GM10847 (cell line): Measurements from ENCODE around the gene ITGB4.

Experiments
- POLR2A ChIP-seq: IDR thresholded peaks from 2 replicates; pipeline ENCODE4 v1.6.1; 2011; ENCODE audit not compliant: insufficient read length; ENCODE audit errors: extremely low read depth

The ITGB4 gene

DNA sequence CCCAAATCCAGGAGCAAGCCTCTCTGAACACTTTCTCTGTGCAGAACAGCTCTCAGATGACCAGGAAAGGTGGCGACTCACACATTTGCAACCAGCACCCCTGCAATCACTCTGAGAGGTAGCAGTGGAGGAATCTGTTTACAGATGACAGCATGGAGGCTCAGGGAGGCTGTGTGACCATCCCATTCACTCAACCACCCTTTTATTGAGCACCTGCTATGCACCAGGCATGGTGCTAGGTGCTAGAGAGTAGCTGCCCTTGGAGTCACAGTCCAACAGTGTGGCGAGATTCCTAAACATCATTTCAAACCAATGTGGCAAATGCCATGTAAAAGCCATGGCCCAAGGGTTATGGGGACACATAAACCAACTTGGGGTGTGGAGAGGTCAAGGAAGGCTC is 1.5 kb upstream of the ITGB4 start:
- TF ChIP-seq POLR2A, result no peak

DNA sequence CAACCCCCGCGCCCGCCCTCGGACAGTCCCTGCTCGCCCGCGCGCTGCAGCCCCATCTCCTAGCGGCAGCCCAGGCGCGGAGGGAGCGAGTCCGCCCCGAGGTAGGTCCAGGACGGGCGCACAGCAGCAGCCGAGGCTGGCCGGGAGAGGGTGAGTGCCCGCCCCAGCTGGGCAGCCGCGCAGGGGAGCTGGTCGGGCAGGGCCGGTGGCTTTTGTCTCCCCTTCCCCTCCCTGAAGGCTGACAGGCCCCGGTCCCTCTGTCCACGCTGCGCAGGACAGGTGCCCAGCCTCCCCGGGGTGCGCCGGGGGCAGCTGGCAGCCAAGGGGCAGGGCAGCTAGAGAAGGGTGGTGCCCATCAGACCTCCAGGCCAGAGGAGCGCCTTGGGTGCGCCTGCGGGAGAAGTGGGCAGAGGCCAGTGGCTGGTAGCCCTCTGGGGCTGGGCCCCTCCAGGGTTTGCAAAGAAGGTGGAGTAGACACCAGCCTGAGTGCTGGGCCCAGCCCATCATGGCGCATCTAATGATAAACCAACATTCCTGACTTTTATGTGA is 278 bp downstream of the ITGB4 start:
- no peak for TF ChIP-seq POLR2A

DNA sequence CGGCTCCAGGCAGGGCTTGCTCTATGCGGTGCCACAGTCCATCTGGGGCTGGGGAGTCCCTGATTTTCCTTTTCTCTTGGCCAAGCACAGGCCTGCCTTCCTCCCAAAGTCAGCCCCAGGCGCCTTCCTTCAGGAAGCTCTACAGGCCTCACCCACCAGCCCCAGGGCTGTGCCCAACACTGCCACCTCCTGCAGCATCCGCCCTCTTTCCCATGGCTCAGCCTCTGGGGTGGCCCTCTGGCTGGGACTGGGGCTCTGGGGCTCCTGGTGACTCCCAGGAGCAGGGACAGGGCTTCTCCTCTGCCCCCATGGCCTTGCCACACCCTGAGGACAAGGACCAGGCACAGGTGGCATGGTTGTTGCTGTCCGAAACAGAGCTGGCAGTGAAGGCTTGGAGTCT is 817 bp downstream of the ITGB4 start:
- TF ChIP-seq POLR2A, result no peak

DNA sequence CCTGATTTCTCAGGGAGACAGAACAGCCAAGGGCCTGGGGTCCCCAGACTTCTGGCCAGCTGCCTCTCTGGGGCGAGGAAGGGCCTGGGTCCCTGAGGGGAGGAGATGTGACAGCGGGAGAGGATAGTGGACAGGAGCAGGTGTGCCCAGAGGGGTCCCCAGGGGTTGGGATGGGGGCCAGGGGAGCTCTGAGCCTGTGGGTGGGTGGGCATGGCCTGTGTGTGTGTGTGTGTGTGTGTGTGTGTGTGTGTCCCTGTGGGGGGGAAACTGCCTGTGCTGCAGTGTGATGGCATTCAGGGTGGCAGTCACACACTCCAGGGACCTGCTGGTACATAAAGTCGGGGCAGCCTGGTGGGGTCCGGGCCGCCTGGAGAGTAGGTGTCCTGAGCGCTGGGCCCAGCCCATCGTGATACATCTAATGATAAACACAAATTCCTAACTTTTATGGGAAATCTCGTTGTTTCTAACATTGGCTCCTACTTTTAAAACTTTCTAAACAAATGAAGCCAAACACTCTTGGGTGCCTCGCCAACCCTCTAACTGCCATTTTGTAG is 1.4 kb downstream of the ITGB4 start:
- TF ChIP-seq POLR2A, result no peak

DNA sequence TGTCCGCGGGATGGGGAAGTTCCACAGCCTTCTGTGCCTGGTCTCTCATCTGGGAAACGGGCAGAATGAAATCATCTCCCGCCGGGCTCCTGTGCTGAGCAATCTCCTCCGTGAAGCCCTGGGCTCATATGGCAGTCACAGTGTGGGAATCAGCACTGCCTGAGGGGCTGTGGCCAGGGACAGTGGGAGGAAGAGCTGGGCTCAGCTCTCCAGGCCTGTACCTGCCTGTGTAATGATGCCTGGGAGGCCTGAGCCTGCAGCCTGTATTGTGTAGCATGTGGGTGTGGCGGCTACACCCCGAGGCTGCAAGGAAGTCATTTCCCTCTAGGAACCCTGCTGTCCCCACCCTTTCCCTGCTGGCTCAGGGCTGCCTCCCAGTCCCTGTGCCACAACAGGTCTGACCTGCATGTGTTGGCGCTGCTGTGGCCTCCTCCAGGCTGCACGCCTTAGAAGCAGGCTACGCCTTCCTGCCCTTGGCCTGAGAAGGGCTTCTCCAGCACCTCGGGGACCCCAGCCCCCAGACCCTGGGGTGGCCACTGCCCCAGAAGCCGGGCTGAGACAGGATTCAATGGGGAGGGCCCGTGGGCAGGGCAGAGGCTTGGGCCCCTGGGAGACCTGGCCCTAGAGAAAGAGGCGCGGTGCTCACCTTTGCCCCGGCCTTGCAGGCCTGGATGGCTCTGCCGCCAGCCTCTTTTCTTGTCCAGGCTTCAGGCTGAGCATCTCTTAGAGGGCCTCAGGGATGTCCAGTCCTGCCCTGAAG is 2.1 kb downstream of the ITGB4 start:
- no peak for TF ChIP-seq POLR2A

DNA sequence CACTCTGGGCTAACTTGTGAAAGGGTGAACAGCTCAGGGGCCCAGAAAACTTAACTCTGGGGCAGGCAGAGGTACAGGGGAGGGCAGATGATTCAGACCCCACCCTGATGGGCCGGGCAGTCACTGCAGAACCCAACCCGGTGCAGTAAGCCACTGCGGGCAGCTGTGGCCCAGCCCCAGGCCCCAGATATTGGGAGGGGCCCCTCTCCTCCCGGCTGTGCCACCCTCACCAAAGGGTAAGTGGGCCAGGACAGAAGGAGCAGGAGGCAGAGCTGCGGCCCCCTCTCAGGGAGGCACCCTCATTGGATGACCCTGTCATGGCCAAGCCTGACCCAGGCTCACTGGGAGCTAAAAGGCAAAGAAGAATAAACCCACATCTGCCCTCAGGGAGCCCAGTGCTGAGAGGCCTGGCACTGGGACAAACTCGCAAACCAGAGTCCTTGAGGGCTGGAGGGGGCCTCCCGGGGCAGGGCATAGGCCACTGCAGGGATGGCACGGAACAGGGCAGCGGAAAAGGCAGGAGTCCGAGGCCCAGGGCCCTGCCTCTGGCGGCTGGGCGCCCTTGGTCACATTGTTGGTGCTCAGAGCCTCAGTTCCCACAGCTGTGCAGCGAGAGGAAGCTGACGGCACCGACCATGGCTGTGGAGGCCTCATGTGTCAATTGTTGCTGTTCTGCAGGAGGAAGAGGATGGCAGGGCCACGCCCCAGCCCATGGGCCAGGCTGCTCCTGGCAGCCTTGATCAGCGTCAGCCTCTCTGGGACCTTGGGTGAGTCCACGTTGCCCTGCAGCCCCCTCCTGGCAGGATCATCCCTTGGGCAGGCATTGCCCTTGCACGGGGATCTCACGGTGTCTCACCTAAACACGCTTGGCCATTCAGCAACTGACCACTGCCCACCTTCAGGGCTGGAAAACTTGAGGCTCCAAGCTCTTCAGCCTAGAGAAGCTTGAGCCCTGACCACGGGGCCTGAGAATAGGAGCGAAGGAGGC is 3.1 kb downstream of the ITGB4 start:
- TF ChIP-seq POLR2A, result no peak

DNA sequence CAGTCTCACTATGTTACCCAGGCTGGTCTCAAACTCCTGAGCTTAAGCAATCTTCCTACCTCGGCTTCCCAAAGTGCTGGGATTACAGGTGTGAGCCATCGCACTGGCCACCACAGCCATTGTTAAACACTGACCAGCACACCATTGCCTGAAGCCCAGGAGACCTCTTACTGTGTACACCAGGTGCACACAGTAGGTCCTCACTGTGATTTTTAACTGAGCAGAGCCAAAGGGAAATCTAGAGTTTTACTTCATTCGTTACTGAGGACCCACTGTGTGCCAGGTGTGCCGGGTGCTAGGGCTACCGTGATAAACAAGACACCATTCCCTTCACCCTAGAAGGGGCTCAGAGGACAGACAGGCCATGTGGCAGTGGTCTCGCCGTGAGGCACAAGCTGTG is 4.2 kb downstream of the ITGB4 start:
- TF ChIP-seq POLR2A, result no peak

DNA sequence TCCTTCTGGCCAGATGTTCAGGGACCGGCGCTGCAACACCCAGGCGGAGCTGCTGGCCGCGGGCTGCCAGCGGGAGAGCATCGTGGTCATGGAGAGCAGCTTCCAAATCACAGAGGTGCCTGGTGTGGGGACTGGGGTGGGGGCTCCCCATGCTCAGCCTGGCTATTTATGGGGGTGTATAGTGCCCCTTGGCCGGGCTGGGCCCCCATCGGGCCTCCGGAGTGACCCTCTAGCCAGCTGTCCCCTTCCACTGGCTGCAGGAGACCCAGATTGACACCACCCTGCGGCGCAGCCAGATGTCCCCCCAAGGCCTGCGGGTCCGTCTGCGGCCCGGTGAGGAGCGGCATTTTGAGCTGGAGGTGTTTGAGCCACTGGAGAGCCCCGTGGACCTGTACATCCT is 6.1 kb downstream of the ITGB4 start:
- no peak for TF ChIP-seq POLR2A

DNA sequence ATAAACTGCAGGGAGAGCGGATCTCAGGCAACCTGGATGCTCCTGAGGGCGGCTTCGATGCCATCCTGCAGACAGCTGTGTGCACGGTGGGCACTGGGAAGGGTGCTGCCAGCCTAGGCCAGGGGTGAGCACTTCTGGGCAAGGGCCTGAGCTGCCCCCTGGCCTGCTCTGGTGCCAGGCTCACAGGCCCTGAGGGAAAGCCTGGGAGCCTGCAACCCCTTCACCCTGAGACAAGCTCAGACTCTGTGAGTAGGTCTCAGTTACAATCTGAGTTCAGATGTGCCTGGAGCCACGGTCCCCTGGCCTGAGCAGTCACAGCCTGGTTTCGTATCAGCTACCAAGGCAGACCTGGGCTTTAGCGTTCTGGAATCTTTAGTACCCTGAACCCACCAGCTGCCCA is 8.1 kb downstream of the ITGB4 start:
- no peak for TF ChIP-seq POLR2A

DNA sequence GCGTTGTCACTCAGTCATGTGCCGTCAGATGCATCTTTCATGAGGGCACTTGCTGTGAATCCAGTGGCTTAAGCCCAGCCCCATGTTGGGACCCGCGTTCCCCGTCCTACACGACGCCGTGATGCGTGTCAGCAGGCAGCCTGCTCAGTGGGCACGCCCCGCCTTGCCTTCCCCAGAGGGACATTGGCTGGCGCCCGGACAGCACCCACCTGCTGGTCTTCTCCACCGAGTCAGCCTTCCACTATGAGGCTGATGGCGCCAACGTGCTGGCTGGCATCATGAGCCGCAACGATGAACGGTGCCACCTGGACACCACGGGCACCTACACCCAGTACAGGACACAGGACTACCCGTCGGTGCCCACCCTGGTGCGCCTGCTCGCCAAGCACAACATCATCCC is 8.8 kb downstream of the ITGB4 start:
- no peak for TF ChIP-seq POLR2A

DNA sequence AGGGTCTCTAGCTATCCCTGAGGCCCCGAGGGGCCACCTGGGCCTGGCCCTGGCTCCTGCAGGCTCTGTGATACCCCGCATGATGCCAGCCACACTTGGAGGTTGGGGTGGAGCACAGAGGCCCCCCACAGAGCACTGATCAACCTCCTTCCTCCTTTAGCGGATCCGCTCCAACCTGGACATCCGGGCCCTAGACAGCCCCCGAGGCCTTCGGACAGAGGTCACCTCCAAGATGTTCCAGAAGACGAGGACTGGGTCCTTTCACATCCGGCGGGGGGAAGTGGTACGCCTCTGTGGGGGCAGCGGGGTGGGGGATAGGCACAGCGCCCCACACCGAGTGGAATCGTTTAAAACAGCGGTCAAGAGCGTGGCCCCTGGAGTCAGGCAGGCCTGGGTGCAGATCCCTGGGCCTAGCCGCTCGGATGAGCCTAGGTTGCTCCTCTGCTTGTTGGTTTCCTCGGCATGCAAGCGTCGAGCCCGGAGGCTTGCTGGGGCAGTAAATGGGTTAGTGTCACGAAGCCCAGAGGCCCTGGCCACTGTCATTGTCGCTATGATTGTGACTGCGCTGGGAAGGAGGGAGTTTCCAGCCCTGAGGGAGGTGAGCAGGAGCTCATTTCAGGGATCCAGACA is 9.9 kb downstream of the ITGB4 start:
- TF ChIP-seq POLR2A, result no peak

DNA sequence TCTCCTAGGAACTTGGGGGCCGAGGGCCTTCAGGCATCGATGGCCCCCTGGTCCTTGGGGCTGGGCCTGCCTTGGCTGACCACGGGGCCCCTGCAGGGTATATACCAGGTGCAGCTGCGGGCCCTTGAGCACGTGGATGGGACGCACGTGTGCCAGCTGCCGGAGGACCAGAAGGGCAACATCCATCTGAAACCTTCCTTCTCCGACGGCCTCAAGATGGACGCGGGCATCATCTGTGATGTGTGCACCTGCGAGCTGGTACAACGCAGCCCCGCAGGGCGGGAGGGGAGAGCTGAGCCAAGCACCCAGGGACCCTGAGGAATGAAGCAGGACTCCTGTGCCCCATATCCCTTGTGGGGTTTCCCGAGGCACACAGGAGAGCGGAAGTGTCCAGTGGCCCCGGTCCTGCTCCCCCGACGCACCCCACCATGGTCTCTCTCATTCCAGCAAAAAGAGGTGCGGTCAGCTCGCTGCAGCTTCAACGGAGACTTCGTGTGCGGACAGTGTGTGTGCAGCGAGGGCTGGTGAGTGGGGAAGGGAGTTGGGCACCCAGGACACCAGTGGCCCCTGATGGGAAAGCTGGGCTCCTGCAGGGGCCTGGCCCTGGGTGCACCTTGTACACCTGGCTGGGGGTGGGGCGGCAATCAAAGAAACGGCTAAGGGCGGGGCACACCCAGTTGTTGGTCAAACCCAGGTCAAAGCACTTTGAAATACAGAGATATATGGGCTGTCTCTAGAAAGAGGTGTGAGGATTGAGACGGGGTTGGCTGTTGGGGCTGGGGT is 10.6 kb downstream of the ITGB4 start:
- TF ChIP-seq POLR2A, result no peak

DNA sequence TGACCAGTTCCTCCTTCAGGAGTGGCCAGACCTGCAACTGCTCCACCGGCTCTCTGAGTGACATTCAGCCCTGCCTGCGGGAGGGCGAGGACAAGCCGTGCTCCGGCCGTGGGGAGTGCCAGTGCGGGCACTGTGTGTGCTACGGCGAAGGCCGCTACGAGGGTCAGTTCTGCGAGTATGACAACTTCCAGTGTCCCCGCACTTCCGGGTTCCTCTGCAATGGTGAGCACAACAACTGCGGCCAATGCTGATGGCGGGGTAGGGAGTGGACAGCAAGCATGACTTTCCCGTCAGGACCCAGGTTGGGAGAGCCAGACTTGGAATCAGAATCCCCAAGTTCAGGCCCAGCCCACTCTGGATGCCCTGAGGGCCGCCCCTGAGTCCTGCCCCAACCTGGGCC is 12.2 kb downstream of the ITGB4 start:
- no peak for TF ChIP-seq POLR2A

DNA sequence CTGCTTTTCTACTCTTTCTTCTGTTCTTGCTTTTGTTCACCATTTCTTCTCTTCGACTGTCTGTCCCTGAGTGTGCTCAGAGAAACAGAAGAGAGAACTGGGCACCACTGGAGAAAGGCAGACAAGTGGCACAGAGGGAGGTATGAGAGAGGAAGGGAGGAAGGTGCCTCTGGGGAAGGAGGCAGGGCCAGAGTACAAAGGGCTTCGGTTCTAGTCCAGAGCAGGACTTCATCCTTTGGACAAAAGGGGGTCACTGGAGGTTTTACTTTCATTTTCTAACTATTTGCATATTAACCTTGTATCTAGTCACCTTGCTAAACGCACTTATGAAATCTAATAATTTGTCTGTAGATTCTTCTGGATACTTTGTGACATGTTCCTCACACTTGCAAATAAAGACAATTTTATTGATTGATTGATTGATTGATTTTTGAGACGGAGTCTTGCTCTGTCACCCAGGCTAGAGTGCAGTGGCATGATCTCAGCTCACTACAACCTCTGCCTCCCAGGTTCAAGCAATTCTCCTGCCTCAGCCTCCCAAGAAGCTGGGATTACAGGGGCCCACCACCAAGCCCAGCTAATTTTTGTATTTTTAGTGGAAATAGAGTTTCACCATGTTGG is 13.5 kb downstream of the ITGB4 start:
- TF ChIP-seq POLR2A, result no peak
